ENCODE results near the gene MAST4.
"Not testable (repeated sequence)": the region's sequence is repeated elsewhere in the genome, so short reads cannot be mapped to it uniquely, and the experiment has no call there.

The MAST4 gene

DNA sequence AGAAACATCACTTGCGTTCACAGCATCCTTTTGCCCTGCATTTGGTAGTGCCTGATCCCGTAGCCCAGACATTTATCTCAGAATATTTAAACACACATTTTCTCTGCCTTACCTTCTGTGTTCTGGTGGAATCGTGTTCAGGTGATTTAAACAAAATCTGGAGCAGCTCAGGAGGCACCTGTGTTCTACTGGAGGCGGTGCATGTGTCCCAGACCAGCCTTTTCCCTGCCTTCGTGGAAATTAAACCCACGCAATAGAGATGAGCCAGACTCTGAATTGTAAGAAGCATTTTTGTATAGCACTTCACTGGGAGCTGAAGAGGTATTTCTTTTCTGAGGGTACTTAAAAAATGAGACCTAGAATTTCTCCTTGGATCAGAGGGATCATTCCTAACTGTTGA is 212.5 kb downstream of the MAST4 start:
- no peak for DNase-seq (ENCODE audit: low read depth in 2 of 2)

DNA sequence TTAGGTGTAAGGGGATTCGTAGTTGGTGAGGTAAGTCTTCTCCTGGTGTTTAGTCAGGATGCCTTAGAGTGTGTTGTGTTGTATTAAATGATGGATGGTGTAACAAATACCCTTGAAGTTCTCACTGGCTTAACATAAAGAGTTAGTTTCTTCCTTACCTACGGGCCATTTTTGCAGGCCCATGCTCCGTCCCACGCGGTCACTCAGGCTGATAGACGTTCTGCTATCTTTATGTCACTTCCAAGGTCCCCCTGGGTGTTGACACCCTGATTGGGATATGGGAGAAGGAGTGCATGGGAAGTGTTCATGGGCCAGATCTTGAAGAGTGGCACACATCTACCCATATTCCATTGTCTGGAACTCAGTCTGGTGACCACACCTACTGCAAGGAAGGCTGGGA is 214.0 kb downstream of the MAST4 start:
- no peak for DNase-seq (ENCODE audit: low read depth in 2 of 2)

DNA sequence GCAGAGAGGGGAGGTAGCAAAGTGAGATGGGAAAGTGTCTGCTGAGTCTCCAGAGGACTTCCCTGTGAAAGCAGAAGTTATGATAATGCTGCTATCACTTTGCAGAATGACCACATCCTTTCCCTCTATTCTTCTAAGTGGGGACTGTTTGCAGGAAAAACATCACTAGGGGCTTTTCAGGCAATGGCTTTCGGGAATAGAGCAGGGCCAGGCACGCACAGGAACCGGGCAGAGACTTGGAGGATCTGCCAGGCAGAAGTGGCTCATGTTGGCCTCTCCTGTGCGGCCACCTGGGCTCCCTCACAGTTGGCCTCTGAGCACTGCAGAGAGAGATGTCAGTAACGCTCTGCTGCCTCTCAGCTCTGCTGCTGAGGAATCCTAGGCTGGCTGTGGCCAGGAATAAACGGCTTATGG is 214.7 kb downstream of the MAST4 start:
- no peak for DNase-seq (ENCODE audit: low read depth in 2 of 2)

DNA sequence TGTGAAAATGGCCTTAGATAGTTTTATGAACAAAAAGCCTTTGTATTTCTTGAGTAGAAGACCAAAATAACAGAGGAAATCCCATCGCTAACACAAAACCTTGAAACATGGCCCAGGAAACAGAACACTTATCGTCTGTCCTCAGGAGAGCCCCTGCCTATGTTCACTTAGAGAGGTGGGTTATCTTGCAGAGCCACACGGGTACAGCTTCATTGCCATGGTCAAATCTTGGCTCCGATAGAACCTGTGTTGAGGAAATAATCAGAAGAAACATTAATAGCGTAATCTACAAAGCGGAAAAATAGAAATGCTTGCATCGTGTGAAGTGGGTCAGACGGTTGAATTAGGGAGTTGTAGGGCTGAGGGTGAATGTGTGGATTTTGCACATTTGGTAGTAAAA is 216.1 kb downstream of the MAST4 start:
- DNase-seq (ENCODE audit: low read depth in 2 of 2), result no peak

DNA sequence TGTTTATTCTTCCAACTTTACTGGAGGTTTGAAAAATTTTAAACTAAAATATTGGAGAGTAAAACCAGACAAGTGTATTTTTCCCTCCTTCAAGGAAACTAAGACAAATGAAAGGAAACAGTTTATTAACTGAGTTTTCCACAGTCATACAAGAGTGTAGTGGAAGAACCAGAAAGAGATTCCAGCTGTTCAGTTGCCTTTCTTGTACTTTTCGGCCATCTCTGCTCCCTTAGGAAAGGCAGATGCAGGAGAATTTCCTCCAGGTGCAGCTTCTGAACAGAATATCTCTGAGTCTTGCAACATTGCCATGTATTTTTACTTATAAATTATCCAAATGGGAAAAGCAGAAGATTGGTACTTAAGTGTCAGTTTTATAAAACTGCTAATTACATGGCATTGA is 217.1 kb downstream of the MAST4 start:
- DNase-seq (ENCODE audit: low read depth in 2 of 2), result no peak

DNA sequence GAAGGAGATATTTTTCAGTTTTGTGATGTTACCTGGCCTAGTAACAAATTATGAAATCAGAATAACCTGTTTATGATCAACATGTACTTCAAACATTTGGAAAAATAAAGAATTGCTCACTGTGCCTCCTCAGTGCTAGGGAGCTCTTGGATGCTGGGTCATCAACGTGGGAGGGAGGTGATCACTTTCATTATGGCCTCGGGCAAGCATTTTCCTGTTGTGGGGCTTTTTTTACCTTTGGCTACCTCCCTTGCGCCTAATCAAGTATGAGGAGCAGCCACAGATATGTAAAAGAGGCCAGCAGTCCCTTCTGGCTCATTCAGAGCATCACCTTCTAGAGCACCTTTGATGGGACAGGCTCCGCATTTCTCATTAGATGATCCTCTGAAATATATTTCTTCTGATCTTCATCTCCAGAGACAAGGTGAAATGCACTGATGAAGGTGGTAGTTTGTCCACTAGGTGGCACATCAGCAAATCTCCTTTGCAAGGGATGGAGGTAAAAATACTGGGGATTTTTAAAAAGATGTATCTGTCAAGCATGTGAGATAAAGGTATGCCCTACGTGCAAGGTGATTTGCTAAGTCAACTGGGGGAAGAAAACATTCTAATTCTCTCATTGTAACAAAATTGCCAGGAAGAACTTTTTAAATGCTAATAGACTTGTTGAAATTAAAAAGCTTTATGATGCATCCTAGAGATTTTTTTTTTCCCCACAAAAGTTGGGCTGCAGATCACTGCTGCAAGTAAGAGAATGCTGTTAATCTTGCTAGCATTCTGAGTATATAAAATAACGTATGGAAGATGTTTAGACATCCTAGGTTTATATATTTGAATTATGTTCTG is 218.2 kb downstream of the MAST4 start:
- no peak for DNase-seq (ENCODE audit: low read depth in 2 of 2)

DNA sequence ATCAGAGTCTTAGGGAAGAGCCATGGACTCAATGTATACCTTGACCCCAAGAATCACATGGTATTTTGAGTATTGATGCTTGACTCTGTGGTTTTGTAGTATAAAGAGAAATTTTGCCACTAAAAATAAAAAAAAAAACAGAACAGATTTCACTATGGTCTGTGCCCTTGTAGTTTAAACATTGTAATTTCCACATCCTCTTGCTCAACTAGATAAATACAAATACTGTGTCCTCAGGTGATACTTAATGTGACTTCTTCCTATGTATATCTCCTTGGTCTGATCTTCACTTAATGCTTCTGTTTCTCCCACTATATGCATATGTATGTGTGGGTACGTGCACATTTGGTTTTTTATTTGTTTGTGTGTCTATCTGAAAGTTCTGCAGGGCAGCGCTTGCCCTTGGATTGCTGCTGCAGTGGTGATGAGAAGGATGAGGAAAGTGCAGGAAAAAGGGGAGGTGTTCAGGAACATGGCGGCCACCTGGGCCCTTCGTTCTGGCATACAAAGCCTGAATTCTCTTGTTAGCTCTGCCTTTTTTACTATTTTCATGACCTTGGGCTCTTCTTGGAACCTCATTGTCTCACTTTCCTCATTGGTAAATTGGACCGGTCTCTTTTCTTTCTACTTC is 222.2 kb downstream of the MAST4 start:
- DNase-seq (ENCODE audit: low read depth in 2 of 2), result no peak

DNA sequence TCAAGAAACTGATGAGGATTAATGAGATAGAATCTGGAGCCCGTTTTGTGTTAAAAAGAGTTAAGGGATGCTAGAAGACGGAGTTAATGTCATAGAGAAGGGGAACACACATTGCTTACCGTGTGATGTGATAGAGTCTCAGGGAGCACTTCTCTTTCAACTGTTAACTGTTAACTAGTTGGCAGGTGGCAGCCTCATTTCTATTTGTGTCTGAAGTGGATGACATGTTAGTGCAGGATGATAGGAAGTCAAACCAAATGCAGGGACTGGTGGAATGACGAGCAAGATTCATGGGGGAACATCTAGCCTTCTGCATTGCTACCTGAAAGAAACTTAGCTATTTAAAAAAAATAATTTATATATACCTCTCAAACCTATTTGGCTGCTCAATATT is 222.7 kb downstream of the MAST4 start:
- no peak for DNase-seq (ENCODE audit: low read depth in 2 of 2)

DNA sequence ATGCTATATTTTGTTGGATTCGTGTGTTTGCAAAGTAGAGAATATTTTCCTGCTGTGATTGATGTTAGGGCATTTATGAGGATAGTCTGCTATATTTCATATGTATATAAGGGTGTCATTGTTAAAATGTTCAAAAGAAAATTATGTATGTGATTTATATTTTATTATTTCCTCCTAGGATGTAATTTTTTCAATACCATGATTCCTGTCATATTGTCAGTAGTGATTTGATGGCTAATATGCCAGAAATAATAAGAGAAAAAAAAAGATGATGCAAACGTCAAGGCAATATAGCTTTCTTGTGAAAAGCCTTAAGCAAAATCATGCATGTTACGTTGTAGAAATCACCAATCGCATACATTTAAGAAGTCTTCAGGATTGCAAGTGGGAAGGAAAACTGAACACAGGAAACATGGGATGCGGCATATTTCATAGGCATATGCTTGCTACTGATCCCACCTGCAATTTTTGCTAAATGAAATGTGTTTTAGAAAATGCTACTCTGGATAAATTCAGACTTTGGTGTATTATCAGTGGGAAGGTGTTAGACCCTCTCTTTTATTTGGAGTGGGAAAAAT is 224.5 kb downstream of the MAST4 start:
- no peak for DNase-seq (ENCODE audit: low read depth in 2 of 2)

DNA sequence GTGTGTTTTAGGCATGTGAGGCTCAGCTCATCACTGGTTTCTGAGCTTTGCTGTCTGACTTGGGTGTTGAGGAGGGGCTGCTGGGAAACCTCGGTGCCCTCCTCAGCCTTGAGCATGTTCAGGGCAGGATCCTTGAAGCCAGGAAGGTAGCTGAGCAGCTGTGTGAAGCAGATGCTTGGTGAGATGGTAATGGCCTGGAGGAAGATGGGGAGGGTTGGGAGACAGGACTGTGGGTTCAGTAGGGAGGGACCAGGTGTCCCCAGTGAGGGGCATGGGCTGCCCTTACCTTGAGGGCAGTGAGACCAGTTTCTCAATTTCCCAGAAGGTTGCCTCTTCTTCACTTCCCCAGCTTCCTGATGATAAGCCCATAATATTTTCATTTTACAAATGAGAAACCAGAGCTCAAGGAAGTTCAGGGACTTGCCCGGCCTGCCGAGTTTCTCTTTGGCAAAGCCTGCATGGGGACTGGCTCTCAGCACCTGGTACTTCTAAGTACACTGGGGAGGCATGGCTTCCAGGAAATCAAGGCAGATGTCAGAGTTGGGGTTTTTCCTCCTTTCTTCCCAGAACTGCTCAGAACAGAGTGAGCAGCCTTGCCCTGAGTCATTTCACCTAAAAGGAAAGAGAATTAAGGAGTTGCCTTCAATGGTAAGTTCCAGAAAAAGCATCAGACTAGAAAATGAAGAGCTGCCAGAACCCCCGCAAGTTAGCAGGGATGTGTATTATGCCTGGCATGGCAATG is 225.7 kb downstream of the MAST4 start:
- no peak for DNase-seq (ENCODE audit: low read depth in 2 of 2)

DNA sequence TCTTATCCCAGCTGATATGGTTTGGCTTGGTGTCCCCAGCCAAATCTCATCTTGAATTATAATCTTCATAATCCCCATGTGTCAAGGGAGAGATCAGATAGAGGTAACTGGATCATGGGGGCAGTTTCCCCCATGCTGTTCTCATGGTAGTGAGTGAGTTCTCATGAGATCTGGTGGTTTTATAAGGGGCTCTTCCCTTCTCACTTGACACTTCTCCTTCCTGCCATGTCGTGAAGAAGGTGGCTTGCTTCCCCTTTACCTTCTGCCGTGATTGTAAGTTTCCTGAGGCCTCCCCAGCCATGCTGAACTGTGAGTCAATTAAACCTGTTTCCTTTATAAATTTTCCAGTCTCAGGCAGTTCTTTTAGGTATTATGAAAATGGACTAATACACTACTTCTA is 226.7 kb downstream of the MAST4 start:
- DNase-seq (ENCODE audit: low read depth in 2 of 2), result not testable (repeated sequence)

DNA sequence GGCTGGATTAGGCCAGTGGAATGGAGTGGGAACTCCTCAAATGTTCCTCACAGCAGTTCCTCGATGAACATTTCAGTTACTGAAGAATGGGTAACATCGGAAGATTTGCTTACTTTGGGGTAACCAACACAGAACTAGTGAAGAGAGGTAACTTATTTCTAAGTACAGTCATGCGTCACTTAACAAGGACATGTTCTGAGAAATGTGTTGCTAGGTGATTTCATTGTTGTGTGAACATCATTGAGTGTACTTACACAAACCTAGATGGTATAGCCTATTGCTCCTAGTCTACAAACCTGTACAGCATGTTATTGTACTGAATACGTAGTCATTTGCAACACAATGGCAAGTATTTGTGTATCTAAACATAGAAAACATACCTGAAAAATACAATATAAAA is 228.3 kb downstream of the MAST4 start:
- no peak for DNase-seq (ENCODE audit: low read depth in 2 of 2)

DNA sequence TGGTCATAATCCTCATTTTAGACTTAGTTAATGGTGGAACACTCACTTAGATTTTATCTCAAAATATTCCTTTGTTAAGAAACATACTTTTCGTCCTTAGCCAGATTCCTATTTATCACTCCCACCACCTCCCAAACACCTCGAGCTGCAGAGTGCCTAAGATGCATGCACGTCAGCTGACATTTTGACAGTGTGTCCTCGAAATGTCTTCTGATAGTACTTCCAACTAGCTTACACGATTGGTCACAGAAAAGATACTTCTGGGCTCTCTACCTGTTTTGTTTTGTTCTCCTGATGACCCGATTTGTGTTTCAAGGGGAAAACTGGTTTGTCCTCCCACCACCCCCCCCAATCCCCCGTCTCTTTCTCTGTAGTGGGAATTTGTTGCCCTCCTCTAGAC is 230.1 kb downstream of the MAST4 start:
- DNase-seq (ENCODE audit: low read depth in 2 of 2), result no peak

DNA sequence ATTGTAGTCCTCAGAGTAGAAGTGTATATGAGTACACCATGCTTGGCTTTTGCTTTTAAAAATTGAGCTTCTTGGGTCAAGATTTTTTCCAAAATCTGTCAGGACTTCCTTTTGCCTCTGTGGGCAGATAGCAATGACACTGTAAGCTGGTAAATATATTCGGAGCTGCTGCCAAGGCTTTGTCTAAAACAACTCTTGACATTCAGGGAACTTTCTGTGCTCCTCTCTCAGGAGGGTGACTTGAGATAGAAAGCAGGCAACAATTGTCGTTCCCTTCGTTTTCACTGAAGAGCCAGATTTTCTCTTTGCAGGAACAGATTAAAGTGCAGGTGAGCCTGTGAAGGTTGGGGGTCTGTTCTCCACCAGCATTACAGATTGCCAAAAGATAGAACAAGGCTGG is 230.5 kb downstream of the MAST4 start:
- DNase-seq (ENCODE audit: low read depth in 2 of 2), result no peak

DNA sequence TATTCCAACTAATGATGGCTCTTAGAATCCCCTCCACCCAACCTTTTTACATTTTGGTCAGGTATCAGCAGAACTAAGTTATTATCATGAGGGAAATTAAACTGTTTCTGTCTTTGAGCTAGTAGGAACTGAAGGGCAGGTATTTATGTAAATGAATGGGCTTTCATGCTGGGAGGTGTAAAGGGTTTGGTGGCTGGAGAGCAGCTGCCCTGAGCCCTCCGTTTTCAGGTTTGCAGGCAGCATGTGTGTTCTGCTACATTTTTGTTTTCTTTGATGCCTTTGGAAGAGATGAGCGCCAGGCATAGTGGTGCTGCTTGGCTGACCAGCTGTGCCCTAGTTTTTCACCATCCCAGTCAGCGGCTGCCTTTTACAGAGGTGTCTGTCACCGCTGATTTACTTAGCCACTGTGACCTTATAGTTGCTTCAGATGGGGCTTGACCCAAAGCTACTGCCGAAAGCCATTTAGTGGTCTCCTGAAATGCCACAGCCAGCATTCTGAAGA is 231.9 kb downstream of the MAST4 start:
- DNase-seq (ENCODE audit: low read depth in 2 of 2), result no peak

DNA sequence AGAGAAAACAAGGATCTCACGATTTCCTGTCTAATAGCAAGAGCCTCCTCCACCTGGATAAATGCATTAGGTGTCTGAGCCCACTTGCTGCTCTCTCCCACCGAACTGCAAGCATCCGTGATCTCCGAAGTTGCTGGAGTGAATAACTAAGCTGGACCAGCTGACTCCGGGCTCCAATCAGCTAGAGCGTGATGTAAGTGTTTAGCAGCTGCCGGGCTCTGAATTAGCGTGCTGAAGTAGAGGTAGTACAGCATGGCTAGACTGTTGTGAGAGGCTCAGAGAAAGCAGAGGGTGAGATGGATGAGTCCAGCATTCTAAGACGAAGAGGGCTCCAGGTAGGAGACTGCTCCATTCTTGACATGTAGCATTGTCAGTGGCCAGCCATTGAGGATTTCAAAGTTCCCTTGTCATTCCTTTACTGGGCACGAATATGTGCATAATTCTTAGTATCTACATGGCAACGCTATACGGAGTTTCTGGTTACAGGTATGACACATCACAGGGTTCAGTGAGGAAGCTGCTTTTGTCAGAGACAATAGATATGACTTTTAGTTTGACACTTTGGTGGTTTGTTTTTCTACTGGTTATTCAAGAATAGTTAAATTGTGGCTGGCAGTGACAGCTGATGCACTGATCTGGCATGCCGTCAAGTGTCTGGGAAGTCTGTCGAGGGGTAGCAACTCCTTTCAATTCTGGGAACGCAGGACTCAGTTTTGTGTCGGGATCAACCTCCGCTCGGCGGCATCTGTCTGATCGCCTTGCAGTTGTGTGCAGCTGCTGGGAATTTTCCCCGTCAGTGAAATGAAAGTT is 232.6 kb downstream of the MAST4 start:
- peak in 1 of 2 experiments; percentile 24 for DNase-seq (ENCODE audit: low read depth in 2 of 2)

DNA sequence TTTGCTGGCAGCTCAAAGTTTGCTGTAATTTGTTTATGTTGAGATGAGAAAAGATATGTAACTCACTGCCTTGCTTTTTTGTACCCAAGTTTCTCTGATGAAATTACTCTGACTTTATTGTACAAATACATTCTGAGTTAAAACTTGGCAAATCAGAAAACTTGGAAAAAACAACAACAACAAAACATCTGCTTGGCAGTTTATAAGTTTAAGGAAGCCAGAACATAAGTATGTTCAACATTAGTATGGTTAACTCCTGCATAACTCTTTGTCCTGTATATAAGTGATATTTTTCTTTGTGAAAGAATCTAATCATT is 233.1 kb downstream of the MAST4 start:
- DNase-seq (ENCODE audit: low read depth in 2 of 2), result no peak

DNA sequence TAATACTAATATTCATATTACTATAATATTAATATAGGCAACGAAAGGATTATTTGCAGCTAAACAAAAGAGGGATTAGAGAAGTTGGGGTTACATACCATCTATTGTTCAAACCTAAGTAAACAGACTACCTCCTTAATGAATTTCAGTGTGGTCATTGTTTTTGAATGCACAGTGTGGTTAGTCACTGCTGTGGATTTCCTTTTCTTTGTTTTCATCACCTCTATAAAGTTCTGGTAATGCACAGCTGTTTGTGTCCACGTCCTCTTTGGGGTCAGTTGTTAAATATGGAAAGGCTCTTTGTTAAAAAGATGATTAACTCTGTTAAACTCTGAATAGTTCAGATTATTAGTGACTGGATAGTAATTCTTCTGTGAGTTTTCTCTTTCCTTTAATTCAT is 233.6 kb downstream of the MAST4 start:
- DNase-seq (ENCODE audit: low read depth in 2 of 2), result no peak

DNA sequence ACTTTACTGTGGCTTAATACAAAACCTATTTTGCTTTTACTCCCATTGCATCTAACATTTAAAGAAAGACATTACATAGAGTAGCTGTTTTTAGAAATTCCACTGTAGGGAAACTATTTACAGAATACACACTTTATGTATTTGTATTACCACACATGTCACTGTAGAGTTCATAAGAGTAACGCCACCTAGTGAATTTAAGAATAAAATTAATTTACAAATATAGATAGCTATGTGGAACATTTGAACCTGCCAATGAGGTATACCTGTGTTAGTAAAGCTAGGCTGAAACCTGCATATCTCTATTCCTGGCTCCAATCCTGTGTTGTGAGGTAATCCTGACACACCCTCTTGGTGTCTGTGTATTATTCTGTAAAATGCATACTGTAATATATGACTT is 234.4 kb downstream of the MAST4 start:
- no peak for DNase-seq (ENCODE audit: low read depth in 2 of 2)

DNA sequence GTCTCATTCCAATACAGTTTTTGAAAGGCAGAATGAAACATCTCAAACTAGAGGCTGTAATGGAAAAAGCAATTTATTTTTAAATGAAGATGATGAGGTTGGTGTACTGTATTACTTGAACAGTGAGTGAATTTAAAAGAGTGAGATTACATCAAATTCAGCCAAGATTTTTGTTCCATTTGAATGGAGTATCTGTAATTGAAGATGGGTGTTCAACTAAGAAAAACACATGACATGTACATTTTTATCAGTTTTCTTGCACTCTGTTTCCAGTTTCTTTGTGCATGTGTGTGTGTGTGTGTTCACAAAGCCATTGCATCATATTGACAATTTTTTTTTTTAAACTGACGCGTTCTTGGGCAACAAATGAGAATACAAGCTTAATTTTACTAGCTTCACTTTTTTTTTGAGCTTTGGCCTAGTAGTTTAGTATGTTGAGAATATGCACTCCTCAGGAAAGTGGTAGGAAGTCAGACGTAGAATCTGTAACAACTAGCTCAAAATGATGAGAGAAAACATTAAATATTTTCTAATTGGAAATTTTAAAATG is 243.5 kb downstream of the MAST4 start:
- no peak for DNase-seq (ENCODE audit: low read depth in 2 of 2)

DNA sequence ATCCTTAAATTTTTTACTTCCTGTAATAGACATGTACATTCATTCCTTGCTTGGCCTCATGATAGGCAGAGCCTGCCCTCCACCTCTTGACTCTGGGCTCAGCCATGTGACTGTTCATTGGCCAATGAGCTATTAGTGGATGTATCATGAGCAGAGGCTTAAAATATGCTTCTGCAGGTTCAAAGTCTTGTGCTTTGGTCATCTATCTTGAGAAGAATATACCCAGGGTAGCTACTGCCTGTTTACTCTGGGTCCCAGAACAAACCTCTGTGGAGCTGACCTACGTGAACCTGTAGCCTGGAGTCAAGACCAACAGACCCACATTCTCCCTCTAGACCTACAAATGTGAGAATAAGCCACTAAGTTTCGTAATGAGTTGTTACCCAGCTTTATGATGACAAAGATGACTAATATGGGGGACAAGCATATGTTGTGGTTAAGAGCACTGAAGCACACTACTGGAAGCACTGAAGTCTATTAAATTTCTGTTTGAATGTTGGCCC is 244.4 kb downstream of the MAST4 start:
- DNase-seq (ENCODE audit: low read depth in 2 of 2), result no peak
